ENCODE data around the gene ZBTB12. TPM values are rescaled to one million over a fixed set of nuclear protein-coding genes. Genes with fewer than 3 reads are reported as not detected.
A peak's percentile ranks its signal among the peaks of the same experiment; 100 is the strongest.

The ZBTB12 gene
- total RNA-seq, 2 donors from 2014 or later = 2.0 to 4.9 TPM

DNA sequence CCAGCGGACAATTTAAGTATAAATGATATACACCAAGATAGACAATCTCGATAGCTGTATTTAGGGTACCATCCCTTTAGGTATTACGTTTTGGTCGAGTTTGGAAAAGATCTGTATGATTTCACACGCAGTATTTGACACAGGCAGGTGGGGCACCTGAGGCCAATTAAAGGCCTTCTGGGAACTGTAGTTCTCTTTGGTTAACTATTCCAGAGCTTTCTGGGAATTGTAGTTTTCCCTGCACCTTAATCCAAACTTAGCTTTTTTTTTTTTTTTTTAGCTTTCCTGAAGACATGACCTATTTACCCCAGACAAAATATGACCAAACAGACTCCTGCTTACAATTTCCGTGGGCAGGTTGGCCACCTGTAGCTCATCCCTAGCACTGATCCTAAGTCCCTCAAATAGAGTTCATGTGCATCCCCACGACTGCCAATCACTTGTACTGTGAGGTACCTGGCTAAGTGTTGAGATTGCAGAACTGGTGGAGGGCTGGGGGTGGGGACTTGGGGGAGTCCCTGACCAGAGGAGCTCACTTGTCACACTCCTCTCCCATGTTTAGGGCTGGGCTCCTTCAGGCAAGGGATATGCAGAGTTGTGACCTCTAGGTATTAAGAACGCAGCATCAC lies 3.4 kb downstream of the ZBTB12 start:
- Histone ChIP-seq H3K9ac (ENCODE audit: low read depth in 2 of 2, low read length in 2 of 2) (peak overlapping the region; percentile 70 to 94), H3K27me3 (no peaks in the 10 kb centered on the region), H3K4me1 (no peaks in the 10 kb centered on the region), H3K36me3 (no peaks in the 10 kb centered on the region), H3K9me3 (no peaks in the 10 kb centered on the region), H3K27ac (peak overlapping the region; percentile 83), H3K4me3 (peak overlapping the region; percentile 95)
- intact Hi-C loops (cut with DNase I) = no loop called here
- peak; percentile 63 for DNase-seq
- no peak for TF ChIP-seq CTCF (IDR thresholded peaks at IDR 0.05)

DNA sequence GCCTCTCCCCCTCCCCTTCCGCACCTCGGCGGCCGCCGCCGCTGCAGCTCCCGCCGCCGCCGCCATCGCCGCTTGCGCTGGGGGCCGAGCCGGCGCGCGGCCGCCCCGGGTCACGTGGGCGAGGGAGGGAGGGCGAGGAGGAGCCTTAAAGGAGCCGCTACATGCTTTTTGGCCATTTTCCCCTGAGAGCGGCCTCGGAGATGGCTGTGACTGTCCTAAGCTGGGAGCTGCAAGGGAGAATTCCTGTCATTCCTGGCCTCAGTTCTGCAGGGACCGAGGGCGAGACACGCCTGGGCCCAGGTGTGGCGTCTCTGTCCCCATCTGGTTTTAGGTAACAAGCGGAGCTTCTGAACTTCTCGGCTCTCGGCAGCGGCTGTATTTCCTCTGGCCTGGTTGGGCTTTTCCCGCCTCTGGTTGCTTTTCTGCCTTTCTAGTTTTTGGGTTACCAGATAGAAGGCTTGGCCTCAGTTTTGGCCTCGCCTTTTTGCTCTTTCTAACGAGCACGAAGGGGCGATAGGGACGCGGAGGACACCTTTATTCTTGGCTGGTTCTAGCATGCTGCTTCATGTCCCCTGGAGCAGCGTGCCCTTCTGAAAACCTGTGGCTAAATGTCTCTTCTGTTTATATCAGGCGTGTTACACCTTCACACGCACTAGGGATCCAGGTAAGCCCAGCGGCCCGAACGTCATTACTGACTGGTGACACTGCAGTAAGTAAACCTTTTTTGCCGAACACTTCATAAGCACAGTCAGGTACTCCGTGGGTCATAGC lies 4.1 kb downstream of the ZBTB12 start, which contains the start of gene EHMT2:
Gene EHMT2, minus strand, starts transcription at position 87 of the 771 bp plus-strand sequence. Its CDS starts 21 bp downstream, at position 66.
- H3K27me3 ChIP-seq = no peaks in the 10 kb centered on the region
- no peak for TF ChIP-seq CTCF (IDR thresholded peaks at IDR 0.05)
- peak within 1 kb of the TSS; percentile 70 to 94 for H3K9ac ChIP-seq (ENCODE audit: low read depth in 2 of 2, low read length in 2 of 2)
- DNase-seq = peak; percentile 90
- H3K27ac ChIP-seq = peak within 1 kb of the TSS; percentile 83
- H3K4me1 ChIP-seq = no peaks in the 10 kb centered on the region
- H3K4me3 ChIP-seq = peak within 1 kb of the TSS; percentile 95
- intact Hi-C loops (cut with DNase I) = no loop called here
- no peaks in the 10 kb centered on the region for H3K36me3 ChIP-seq
- no peaks in the 10 kb centered on the region for H3K9me3 ChIP-seq

DNA sequence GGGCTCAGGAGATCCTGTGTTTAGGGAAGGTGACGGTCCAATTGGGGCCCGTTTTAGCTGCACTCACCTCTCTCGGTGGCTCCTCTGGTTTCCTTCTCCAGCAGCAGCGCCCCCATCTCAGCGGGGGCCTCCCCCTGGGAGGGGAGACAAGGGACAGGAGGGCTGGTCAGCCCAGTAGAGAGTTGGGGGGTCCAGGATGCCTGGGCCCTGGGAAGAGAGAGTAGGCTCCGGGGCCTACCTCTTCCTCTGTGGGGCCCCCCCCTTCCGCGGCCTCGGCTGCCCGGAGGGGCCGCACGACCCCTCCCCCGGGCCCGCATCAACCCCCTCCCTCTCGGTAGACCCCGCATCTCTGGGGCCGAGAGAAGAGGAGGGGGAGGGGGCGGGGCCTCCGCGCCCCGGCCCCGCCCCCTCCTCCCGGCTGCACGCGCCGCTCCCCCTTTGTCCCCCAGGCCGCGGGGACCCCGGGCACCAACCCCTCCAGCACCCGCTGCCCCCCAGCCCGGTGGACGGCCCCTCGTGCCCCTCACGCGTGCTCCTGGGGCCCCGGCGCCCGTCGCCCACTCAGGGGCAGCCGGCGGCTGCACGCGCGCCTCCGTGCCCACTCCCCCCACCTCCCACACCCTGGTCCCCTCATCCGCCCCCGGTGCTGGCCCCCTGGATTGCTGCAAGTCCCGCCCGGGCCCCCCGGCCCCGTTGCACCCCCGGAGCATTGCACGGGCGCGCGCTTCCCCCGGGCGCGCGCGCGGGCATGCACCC lies 4.9 kb downstream of the ZBTB12 start:
- intact Hi-C loops (cut with DNase I) = no loop called here
- peak overlapping the region; percentile 19 for H3K27ac ChIP-seq
- H3K9ac ChIP-seq (ENCODE audit: low read depth in 2 of 2, low read length in 2 of 2) = peak overlapping the region; percentile 59 to 62
- H3K9me3 ChIP-seq = no peaks in the 10 kb centered on the region
- no peak for DNase-seq
- H3K36me3 ChIP-seq = no peaks in the 10 kb centered on the region
- peak overlapping the region; percentile 95 for H3K4me3 ChIP-seq
- no peaks in the 10 kb centered on the region for H3K27me3 ChIP-seq
- no peak for TF ChIP-seq CTCF (IDR thresholded peaks at IDR 0.05)
- no peaks in the 10 kb centered on the region for H3K4me1 ChIP-seq

- no peaks in the 10 kb centered on the region for H3K4me1 ChIP-seq
- peak overlapping the region; percentile 19 for H3K27ac ChIP-seq
- H3K36me3 ChIP-seq = no peaks in the 10 kb centered on the region
- no peak for DNase-seq
- no peak for TF ChIP-seq CTCF (IDR thresholded peaks at IDR 0.05)
- intact Hi-C loops (cut with DNase I) = no loop called here
- no peaks in the 10 kb centered on the region for H3K27me3 ChIP-seq
- H3K4me3 ChIP-seq = peak overlapping the region; percentile 95
- peak overlapping the region; percentile 40 to 59 for H3K9ac ChIP-seq (ENCODE audit: low read depth in 2 of 2, low read length in 2 of 2)
- H3K9me3 ChIP-seq = no peaks in the 10 kb centered on the region
These were observed 5.4 kb downstream of the ZBTB12 start for GRCh38 chr6:31896493-31896855.

GRCh38 chr6:31892821-31893220 lies 9.1 kb downstream of the ZBTB12 start:
- intact Hi-C loops (cut with DNase I) = no loop called here
- Histone ChIP-seq H3K27me3 (no peaks in the 10 kb centered on the region), H3K4me3 (no peak overlapping the region), H3K36me3 (no peaks in the 10 kb centered on the region), H3K4me1 (no peaks in the 10 kb centered on the region), H3K27ac (no peak overlapping the region), H3K9me3 (no peaks in the 10 kb centered on the region), H3K9ac (ENCODE audit: low read depth in 2 of 2, low read length in 2 of 2) (no peak overlapping the region)
- no peak for TF ChIP-seq CTCF (IDR thresholded peaks at IDR 0.05)
- DNase-seq = no peak

Measured in colonic mucosa (tissue), 4 donors.